GM18907 (cell line): ENCODE data around the gene LTBP2.

Experiments
- ATAC-seq: cut with Tn5 transposase; IDR thresholded peaks from one replicate; pipeline ENCODE4 v1.9.1; 2021; ENCODE audit warnings: mild to moderate bottlenecking, moderate library complexity; ENCODE audit not compliant: unreplicated experiment

LTBP2 gene

DNA sequence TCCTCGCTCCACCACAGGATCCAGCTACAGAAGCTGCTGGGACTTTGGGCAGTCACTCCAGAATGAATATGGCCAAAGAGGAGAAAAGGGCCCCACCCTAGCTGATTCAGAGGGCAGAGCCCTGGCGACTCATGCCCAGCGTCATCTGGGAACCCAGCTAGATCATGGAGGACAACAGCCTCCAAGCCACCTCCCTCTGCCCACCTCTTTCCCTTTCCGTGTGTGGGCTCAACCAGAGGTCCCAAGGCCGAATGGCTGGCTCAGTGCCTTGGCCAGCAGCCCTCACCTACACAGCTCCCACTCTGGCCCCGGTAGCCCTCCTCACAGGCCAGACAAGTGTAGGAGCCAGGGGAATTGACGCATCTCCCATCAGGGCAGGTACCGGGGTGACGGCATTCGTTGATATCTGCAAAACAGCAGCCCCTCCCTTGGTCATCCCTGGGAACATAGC is 101.1 kb downstream of the LTBP2 start:
- no peak for ATAC-seq

DNA sequence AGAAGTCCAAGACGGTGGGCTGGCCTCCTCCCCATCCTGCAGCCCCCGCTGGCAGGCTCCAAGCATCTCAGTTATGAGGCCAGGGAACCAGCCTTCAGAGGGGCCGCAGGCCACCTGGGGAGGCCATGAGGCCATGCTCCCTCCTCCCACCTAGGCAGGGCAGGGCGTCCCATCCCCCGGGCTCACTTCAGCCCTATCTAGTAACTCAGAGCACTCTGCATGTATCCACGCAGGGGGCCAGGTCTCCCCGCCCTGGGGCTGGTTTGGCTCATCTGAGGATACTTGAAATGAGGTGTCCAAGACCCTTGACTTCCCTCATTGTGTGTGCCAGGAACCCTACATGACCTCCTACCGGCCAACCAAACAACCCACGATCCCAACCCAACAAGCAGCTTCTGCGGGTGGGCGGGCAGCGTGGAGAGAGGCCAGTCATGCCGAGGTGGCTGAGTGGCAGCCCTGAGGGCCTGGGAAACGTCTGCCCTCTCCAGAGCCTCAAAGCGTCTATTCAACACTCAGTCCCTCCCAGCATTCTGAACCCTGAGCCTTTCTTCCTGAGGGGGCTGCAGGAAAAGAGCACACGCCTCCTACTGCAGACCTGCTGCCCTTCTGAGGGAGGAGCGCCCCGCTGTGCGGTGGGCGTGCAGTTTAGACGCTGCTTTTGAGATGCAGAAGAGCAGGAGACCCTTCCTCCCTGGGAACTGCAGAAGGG is 101.7 kb downstream of the LTBP2 start:
- no peak for ATAC-seq

- ATAC-seq, result no peak
These were observed 102.3 kb downstream of the LTBP2 start for GRCh38 chr14:74509587-74510222.

DNA sequence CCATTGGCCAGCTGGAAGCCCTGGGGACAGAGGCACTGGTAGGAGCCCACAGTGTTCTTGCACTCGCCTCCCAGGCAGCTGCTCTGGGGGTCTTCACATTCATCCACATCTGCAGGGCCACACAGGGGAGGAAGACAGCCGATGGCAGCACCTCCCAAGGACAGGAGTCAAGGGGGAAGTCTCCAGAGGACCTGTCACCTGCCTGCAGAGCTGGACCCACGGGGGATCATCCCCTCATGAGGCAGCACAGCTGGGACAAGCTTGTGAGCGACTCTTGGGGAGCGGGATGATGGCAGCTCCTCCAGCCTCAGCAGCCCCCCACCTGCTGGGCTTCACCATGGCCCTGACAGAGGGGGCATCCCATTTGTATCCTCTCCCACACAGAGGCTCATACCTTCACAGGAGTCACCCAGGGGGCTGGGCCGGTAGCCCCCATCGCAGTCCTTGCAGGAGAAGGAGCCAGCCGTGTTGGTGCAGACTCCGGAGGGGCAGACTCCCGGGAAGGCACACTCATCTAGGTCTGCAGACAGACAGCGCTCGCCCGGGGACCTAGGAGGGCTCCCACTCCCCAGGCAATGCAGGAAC is 103.1 kb downstream of the LTBP2 start:
- no peak for ATAC-seq

DNA sequence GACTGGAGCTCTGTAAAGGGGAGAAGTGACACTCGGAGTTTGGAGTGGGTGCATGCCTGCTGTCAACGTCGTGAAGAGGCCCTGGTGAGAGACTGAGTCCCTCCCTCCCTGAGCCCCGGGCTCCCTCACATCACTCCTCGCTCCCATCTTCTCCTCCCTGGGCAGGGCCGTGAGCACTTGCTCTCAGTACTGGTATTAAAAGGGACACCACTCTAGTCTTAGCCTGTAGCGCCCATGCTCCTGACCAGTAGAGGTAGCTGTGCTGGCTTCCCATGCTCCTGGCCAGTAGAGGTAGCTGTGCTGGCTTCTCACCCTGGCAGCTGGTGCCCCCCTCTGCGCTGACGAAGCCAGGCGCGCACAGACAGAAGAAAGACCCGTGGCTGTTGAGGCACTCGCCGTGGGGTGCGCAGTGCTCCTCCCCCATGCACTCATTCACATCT is 103.7 kb downstream of the LTBP2 start:
- no peak for ATAC-seq

DNA sequence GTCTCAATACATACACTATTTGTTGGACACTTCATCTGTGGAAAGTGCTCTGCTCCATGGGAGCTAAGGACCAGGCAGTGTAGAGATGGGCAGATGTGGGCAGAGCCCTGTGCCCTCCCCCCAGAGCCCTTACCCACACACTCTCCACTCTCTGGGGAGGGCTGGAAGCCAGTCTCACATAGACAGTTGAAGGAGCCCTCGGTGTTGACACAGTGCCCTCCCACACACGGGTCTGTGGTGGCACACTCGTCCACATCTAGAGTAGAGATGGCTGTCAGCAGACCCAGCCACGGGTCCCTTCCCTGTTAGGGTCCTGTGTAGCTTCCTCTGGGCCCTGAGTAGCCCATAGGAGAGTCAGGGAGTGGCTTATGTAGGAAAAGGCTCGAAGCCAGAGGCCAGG is 104.2 kb downstream of the LTBP2 start:
- ATAC-seq, result no peak

DNA sequence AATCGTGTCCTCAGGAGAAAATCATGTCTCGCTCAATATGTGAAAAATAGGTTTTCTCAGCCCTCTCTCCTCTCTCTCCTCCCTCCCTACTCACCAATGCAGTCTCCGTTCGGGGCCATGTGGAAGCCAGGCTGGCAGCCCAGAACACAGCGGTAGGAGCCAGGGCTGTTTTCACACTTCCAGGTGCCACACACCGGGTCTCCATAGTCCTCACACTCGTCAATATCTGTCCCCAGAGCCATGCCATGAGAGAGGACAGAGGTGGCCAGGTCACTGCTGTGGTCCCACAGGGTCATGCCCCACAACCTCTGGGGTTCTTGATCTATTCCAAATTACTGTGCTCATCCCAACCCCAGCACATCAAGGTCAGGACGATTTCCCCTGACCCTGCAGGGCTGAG is 105.0 kb downstream of the LTBP2 start:
- no peak for ATAC-seq

DNA sequence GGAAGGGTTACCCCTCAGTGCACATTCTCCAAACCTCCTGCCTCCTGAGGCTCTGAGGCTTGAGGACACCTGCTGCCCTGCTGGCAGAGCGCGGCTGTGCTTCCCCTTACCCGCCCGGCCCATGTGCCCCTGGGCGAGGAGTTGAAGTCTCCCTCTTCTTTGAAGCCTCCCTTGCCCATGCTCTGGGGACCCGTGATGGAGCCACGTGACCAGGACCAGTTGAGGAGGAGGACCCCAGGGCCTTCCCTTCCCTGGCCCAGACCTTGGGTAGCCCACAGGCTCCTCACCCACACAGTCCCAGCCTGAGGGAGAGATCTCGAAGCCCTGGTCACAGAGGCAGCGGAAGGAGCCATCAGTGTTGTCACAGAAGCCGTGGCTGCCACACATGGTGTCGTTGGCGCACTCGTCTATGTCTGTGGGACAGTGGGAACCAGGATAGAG is 105.6 kb downstream of the LTBP2 start:
- ATAC-seq, result no peak

GRCh38 chr14:74505831-74506230 is 106.2 kb downstream of the LTBP2 start:
- no peak for ATAC-seq

- ATAC-seq, result no peak
These were observed 106.9 kb downstream of the LTBP2 start for GRCh38 chr14:74504874-74505720.

- ATAC-seq, result no peak
These were observed 107.6 kb downstream of the LTBP2 start for GRCh38 chr14:74504412-74504811.

DNA sequence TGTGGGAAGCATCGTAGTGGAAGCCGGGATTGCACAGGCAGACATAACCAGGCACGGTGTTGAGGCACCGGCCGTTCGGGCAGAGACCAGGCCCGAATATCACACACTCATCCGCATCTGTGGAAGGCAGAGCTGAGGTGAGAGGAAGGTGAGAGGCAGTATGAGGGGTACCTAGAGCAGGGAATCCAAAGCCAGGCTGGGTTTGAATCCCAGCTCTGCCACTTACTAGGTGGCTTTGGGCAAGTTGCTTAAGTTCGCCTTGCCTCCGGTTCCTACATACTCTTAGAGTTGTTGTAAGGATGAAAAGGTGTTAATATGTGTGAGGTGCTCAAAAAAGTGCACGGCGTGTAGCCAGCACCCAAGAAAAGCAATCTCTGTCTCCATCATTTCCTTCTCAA is 108.1 kb downstream of the LTBP2 start:
- ATAC-seq, result no peak

GRCh38 chr14:74503291-74503937 is 108.6 kb downstream of the LTBP2 start:
- no peak for ATAC-seq

DNA sequence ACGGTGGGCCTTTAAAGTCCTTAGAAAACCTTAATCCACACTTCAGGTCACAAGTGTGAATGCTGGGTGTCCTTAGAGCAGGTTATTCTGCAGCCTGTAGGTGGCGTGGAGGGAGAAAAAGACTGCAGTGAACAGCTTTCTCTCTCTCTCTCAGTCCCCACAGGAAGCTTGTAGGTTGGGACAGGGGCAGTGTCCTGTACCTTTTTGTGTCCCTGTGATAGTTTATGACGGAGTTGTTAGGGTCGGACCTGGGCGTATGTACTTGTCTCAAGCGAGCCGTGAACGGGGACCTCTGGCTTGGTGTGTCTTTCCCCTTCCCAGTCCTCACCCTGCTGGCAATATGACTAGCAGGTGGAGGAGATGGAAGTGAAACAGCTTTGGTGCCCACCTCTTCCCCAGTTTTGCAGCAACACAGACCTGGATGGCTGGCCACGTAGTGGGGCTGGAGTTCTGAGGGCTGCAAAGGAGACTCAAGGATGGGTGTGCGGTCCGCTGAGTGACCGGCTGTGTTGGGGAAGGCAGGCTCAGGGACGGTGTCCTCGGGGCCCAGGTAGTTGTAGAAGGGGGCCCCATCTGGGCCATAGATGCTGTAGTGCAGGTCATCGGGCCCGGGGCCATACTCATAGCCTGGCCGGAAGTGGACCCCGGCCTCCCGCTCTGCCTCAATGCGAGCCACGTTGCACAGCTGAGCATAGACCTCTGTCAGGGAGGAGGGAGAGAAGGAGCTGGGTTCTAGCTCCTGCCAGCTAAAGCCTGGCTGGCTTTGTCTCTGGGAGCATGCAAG is 109.6 kb downstream of the LTBP2 start:
- ATAC-seq, result no peak

DNA sequence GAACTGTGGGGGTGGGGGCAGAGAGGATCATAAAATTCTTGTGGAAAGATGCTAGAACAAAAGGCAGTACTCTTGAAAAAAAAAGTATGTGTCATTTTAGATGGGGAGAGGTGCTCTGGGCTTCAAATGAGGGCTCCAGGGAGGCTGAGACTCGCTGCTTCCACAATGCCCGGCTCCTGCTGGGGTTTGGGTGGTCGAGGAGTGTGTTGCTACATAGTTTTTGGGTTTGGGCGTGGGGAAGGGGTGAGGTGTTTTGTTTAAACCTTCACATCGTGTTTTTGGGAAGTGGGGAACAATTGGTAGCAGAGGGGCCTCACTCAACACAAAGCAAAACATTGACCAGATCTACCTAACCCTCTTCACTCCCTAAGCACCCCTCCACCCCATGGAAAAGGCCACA is 110.3 kb downstream of the LTBP2 start:
- no peak for ATAC-seq

DNA sequence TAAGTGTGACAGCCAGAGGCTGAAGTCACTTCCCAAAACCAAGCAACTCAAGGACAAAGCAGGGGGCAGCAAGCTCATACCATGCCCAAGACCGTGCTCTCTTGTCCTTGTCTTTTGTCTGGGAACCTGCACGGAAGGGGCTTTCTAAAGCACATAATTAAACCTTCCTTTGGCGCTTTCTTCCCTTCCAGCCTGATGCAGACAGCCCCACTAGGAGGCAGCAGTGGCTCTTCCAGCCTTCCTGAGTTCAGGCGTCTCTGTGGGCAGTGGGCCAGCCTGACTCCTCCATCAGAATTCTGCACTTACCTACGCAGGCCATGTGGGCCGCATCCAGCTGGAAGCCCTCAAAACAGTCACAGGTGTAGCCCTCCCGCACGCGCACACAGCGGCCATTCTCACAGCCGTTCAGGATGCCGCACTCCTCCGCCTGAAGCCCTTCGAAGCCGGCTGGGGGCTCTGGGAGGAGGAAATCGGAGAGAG is 110.9 kb downstream of the LTBP2 start:
- ATAC-seq, result no peak

GRCh38 chr14:74500417-74501134 is 111.5 kb downstream of the LTBP2 start:
- no peak for ATAC-seq

DNA sequence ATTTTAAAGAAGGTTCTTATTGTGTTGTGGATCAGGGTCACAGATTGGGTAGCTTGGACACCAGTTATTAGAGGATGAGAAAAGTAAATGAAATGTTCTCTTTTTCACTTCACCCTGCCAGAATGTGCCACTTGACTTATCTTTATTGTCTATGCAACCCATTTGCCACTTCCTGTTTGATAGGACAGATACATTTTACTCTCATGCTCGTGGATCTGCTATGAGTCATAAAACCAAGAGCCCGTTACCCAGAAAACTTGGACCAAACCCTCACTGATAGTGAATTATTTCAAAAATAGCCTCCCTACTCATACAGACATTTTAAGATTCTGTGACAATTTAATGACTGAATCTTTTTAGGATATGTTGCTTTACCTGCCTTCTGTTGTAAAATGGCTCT is 116.7 kb downstream of the LTBP2 start:
- no peak for ATAC-seq
